CD4-positive, alpha-beta T cell (primary cell): ENCODE measurements around the gene CYGB. TPM values are rescaled to one million over a fixed set of nuclear protein-coding genes. Genes with fewer than 3 reads are reported as not detected.

Experiments
- ATAC-seq: fragments of 200-7000 bp; cut with Tn5 transposase; one replicate; pipeline ENCODE4 v1.10.0; 2022; ENCODE audit warnings: mild to moderate bottlenecking; ENCODE audit not compliant: poor library complexity
- CTCF ChIA-PET: fragments of 350-600 bp; sonication (Branson Sonifier 250); formaldehyde crosslinking; loops from one replicate; lab custom pipeline; 2021; ENCODE audit warnings: antibody characterized with exemption, inconsistent platforms; lab: Charles Lee
- POLR2A ChIA-PET: fragments of 350-600 bp; sonication (Branson Sonifier 250); formaldehyde crosslinking; loops from one replicate; lab custom pipeline; 2021; ENCODE audit warnings: antibody characterized with exemption, inconsistent platforms; lab: Charles Lee
- DNase-seq, 14 experiments: peaks; one replicate each; pipeline ENCODE4 v3.0.0-alpha.2; 2013 to 2020; ENCODE audit warnings: mixed read lengths in 2 of 14
- H3K27ac ChIP-seq, 2 donors: one replicate each; pipeline versions ENCODE4 v1.5.1 to v1.7.0; 2013; ENCODE audit warnings: low read length in 2 of 2, low read depth in 1 of 2, mild to moderate bottlenecking in 1 of 2
- H3K27me3 ChIP-seq, 2 experiments: 1 replicate in 1 of 2; 2 replicates in 1 of 2; pipeline versions ENCODE4 v1.6.1 to v1.7.0; 2013; ENCODE audit warnings: low read length in 2 of 2, control low read depth in 1 of 2, mild to moderate bottlenecking in 1 of 2, moderate library complexity in 1 of 2; ENCODE audit not compliant: insufficient read depth in 2 of 2, control insufficient read depth in 1 of 2
- H3K36me3 ChIP-seq: one replicate; pipeline ENCODE4 v1.6.1; 2013; ENCODE audit warnings: low read length, control low read depth; ENCODE audit not compliant: insufficient read depth
- H3K4me1 ChIP-seq: one replicate; pipeline ENCODE4 v1.6.1; 2013; ENCODE audit warnings: low read length, control low read depth; ENCODE audit not compliant: insufficient read depth
- H3K4me3 ChIP-seq: one replicate; pipeline ENCODE4 v1.5.1; 2013; ENCODE audit warnings: mild to moderate bottlenecking, low read length, moderate library complexity
- H3K9me3 ChIP-seq, 2 experiments: 1 replicate in 1 of 2; 2 replicates in 1 of 2; pipeline versions ENCODE4 v1.6.1 to v1.7.0; 2013; ENCODE audit warnings: low read length in 2 of 2, mild to moderate bottlenecking in 2 of 2, control low read depth in 1 of 2, moderate library complexity in 1 of 2; ENCODE audit not compliant: control insufficient read depth in 1 of 2, insufficient read depth in 1 of 2
- H3K27ac Mint-ChIP-seq: one replicate; pipeline ENCODE4 v1.8.0; 2020; ENCODE audit warnings: mixed read lengths
- H3K27me3 Mint-ChIP-seq: one replicate; pipeline ENCODE4 v1.8.0; 2021; ENCODE audit warnings: mixed read lengths
- H3K36me3 Mint-ChIP-seq: one replicate; pipeline ENCODE4 v1.8.0; 2021; ENCODE audit warnings: low read depth, mixed read lengths
- H3K4me1 Mint-ChIP-seq: one replicate; pipeline ENCODE4 v1.8.0; 2021; ENCODE audit warnings: low read depth, mixed read lengths
- H3K4me3 Mint-ChIP-seq: one replicate; pipeline ENCODE4 v1.8.0; 2020; ENCODE audit warnings: mild to moderate bottlenecking, mixed read lengths
- H3K9me3 Mint-ChIP-seq: one replicate; pipeline ENCODE4 v1.8.0; 2020; ENCODE audit warnings: mixed read lengths
- intact Hi-C, 2 experiments: fragments of 100-400 bp; cut with DNase I in 1 of 2; cut with micrococcal nuclease in 1 of 2; formaldehyde crosslinking; loops; one replicate each; pipeline versions ENCODE4 v1.15.1 to v1.9.0; 2023 to 2025; cut with DNase I, micrococcal nuclease
- total RNA-seq, 174 experiments: library from RNA in 2 of 174; stranded (reverse) in 2 of 174; gene quantifications; one replicate each; pipeline ENCODE4 v1.2.3 and lab custom pipeline; 2021 to 2026
- TF ChIP-seq, protein P1 (sequence below): fragments of 200-600 bp; IDR thresholded peaks from one replicate; pipeline ENCODE4 v1.8.0; 2022; ENCODE audit warnings: antibody characterized with exemption, mild to moderate bottlenecking

CYGB gene
- total RNA-seq, 2 experiments from 2014 or later: not detected

DNA sequence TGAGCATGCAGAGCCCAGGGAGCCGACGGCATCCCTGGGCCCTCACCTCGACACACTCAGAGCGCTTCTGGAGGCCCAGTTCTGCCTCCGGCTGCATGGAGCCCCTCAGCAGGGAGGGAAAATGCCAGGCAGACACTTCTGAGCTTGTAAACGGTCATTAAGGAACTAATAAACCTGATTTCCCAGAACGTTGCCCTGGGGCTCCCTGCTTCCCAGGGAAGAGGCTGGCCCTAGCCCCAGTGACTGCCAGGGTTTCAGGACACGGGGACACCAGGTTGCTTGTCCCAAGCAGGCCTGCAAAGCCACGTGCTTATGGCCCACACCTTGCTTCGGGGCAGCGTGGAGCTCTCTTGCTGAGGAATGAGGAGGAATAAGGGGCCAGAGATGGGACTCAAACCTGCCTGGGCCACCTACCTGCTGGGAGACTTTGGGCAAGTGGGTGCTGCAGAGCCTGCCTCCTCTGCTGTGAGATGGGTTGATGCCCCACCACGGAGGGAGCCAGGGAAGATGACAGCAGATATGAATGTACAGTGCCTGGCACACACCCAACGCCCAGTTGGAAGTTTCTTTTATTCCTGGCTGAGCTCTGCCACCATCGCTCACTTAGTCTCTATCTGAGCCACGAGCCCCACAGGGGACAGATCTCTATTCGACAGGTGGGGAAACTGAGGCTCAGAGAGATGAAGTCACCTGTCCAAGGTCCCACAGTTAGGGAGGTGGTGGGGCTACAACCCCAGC lies 41.7 kb downstream of the CYGB start:
- H3K36me3 Mint-ChIP-seq: no peaks in the 10 kb centered on the region
- TF ChIP-seq, protein P1, sequence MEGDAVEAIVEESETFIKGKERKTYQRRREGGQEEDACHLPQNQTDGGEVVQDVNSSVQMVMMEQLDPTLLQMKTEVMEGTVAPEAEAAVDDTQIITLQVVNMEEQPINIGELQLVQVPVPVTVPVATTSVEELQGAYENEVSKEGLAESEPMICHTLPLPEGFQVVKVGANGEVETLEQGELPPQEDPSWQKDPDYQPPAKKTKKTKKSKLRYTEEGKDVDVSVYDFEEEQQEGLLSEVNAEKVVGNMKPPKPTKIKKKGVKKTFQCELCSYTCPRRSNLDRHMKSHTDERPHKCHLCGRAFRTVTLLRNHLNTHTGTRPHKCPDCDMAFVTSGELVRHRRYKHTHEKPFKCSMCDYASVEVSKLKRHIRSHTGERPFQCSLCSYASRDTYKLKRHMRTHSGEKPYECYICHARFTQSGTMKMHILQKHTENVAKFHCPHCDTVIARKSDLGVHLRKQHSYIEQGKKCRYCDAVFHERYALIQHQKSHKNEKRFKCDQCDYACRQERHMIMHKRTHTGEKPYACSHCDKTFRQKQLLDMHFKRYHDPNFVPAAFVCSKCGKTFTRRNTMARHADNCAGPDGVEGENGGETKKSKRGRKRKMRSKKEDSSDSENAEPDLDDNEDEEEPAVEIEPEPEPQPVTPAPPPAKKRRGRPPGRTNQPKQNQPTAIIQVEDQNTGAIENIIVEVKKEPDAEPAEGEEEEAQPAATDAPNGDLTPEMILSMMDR: no peak
- no peak for ATAC-seq
- CTCF ChIA-PET: no interaction called here
- peaks cover 51% of the 10 kb centered on the region for H3K4me1 Mint-ChIP-seq
- no peaks in the 10 kb centered on the region for H3K9me3 ChIP-seq
- no peak overlapping the region for H3K27ac ChIP-seq
- POLR2A ChIA-PET: no interaction called here
- no peaks in the 10 kb centered on the region for H3K27me3 Mint-ChIP-seq
- peaks cover 2% of the 10 kb centered on the region for H3K36me3 ChIP-seq
- H3K4me3 Mint-ChIP-seq: no peak overlapping the region
- no peaks in the 10 kb centered on the region for H3K9me3 Mint-ChIP-seq
- no peak overlapping the region for H3K4me3 ChIP-seq
- H3K27me3 ChIP-seq: no peaks in the 10 kb centered on the region
- H3K27ac Mint-ChIP-seq: no peak overlapping the region
- H3K4me1 ChIP-seq: peaks cover 84% of the 10 kb centered on the region
- intact Hi-C loops: no loop called here
- no peak for DNase-seq

DNA sequence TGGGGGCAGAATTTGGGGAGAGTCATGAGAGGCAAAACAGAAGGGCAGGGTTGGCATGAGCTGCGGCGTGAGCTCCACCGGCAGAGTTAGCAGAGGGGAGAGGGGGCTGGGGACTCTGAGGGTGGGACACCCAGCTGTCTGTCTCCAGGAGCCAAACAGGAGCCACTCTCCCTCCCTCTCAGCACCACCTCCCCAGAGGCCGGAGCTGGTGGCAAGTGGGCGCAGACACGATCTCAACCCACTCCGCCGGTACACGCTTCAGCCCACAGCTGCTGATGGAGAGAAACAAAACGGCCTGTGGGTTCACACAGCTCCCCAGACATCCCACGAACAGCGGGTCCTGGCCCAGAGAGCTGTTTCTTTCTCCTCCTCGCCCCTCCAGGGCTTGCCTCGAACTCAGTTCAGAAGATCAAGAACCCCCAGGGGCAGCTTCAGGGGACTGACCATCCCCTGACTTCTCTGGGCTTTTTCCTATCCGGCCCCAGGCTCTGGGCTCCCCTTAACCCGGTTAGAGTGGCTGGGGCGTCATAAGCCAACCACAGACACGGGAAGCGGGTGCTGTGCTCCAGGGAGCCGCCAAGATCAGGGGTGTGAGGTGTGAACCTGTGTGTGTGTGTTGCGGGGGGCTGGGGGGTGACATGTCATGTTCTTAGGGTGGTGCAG lies 43.9 kb downstream of the CYGB start:
- ChIA-PET POLR2A (interaction anchor here (0.5 to 2.5 kb wide), 7 partner anchors 8 to 1382 kb away, joined by 3 to 12 read pairs (median 4); partner anchors contain the start of gene RHBDF2), CTCF (interaction anchor here (1.2 to 1.4 kb wide), 2 partner anchors 29 to 41 kb away, joined by 3 to 4 read pairs; partner anchors contain the start of gene UBE2O)
- Mint-ChIP-seq H3K27me3 (no peaks in the 10 kb centered on the region), H3K4me3 (peak overlapping the region; percentile 51), H3K27ac (peak overlapping the region; percentile 53), H3K4me1 (peaks cover 37% of the 10 kb centered on the region), H3K36me3 (no peaks in the 10 kb centered on the region), H3K9me3 (no peaks in the 10 kb centered on the region)
- DNase-seq: peak in 5 of 14 experiments; percentile 24 to 74 (median 56)
- no peaks in the 10 kb centered on the region for H3K9me3 ChIP-seq
- H3K27me3 ChIP-seq: no peaks in the 10 kb centered on the region
- ATAC-seq: peak; percentile 55
- intact Hi-C loops: no loop called here
- peaks cover 74% of the 10 kb centered on the region for H3K4me1 ChIP-seq
- TF ChIP-seq, protein P1: no peak
- peak overlapping the region; percentile 48 for H3K4me3 ChIP-seq
- H3K36me3 ChIP-seq: peaks cover 2% of the 10 kb centered on the region
- H3K27ac ChIP-seq: peak overlapping the region; percentile 30 to 73

DNA sequence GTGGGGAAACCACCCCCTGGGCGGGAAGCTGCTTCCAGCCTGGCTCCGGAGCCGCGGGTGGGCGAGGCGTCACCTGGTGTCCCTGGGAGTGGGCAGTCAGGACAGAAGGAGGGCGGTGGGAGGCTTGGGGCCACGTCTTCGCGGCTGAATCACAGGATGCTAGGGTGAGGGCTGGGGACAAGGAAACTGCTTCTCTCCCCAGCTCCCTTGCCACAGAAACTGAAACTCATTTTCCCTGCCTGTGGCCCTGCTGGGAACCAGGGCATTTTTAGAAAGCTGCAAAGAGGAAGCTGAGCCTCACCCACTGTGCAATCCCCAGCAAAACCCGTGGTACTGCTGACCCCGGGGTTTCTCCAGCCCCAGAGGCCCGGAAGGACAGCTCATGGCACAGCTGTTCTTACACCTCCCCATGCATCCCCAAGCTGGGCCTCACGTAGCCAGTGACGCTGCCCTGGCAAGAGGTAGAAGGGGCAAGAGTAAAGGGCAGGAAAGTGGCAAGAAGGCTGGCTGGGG lies 44.5 kb downstream of the CYGB start:
- H3K4me1 Mint-ChIP-seq: peaks cover 35% of the 10 kb centered on the region
- ChIA-PET POLR2A (interaction anchor here (0.5 to 2.5 kb wide), 7 partner anchors 9 to 1383 kb away, joined by 3 to 12 read pairs (median 4); partner anchors contain the start of gene RHBDF2), CTCF (interaction anchor here (1.2 to 1.4 kb wide), 2 partner anchors 30 to 40 kb away, joined by 3 to 4 read pairs; partner anchors contain the start of gene UBE2O)
- H3K9me3 ChIP-seq: no peaks in the 10 kb centered on the region
- intact Hi-C loops: no loop called here
- no peaks in the 10 kb centered on the region for H3K36me3 Mint-ChIP-seq
- H3K9me3 Mint-ChIP-seq: no peaks in the 10 kb centered on the region
- H3K4me3 Mint-ChIP-seq: peak overlapping the region; percentile 51
- peaks cover 68% of the 10 kb centered on the region for H3K4me1 ChIP-seq
- H3K36me3 ChIP-seq: peaks cover 2% of the 10 kb centered on the region
- peak overlapping the region; percentile 48 for H3K4me3 ChIP-seq
- DNase-seq: peak in 5 of 14 experiments; percentile 23 to 81 (median 74)
- peak; percentile 62 for ATAC-seq
- TF ChIP-seq, protein P1: no peak
- H3K27ac ChIP-seq: peak overlapping the region; percentile 30 to 73
- no peaks in the 10 kb centered on the region for H3K27me3 Mint-ChIP-seq
- no peaks in the 10 kb centered on the region for H3K27me3 ChIP-seq
- H3K27ac Mint-ChIP-seq: peak overlapping the region; percentile 53
